K562 (cell line): ENCODE data around the gene MYO7A. TPM values are rescaled to one million over a fixed set of nuclear protein-coding genes. Genes with fewer than 3 reads are reported as not detected.

Source experiments
- CHD7 ChIP-seq: fragments of 200-600 bp; sonication (generic); IDR thresholded peaks from one replicate; pipeline ENCODE4 v1.6.1; 2012; ENCODE audit warnings: mild to moderate bottlenecking, low read depth, low read length, inconsistent platforms
- ESRRA ChIP-seq: fragments of 450-650 bp; IDR thresholded peaks from 2 replicates; pipeline ENCODE4 v1.6.1; 2014; ENCODE audit warnings: low read depth, mild to moderate bottlenecking, moderate library complexity, borderline replicate concordance
- HDAC2 ChIP-seq: fragments of 450-650 bp; IDR thresholded peaks from 2 replicates; pipeline ENCODE4 v1.6.1; 2016; ENCODE audit warnings: mild to moderate bottlenecking
- MTF1 ChIP-seq: fragments of 250-450 bp; sonication (Bioruptor Pico); IDR thresholded peaks from 2 replicates; pipeline ENCODE4 v1.9.0; 2021; ENCODE audit warnings: moderate library complexity, mild to moderate bottlenecking, inconsistent platforms, borderline replicate concordance
- PYGO2 ChIP-seq: fragments of 450-650 bp; IDR thresholded peaks from 2 replicates; pipeline ENCODE4 v1.6.1; 2016; ENCODE audit warnings: mild to moderate bottlenecking, missing genetic modification characterization, moderate library complexity, missing compliant biosample characterization
- SNAPC5 ChIP-seq: fragments of 250-450 bp; sonication (Bioruptor Pico); IDR thresholded peaks from 2 replicates; pipeline ENCODE4 v1.8.0; 2021; ENCODE audit warnings: moderate library complexity, mild to moderate bottlenecking, inconsistent platforms
- XRCC4 ChIP-seq: IDR thresholded peaks from one replicate; pipeline ENCODE4 v1.6.1; 2011; ENCODE audit not compliant: insufficient read depth, insufficient read length; ENCODE audit errors: extremely low read depth
- YY1 ChIP-seq, 3 experiments: IDR thresholded peaks; 2 replicates each; pipeline ENCODE4 v1.6.1; 2011; ENCODE audit warnings: low read length in 2 of 3, mild to moderate bottlenecking in 2 of 3, moderate library complexity in 2 of 3, borderline replicate concordance in 1 of 3, control low read depth in 1 of 3, low read depth in 1 of 3; ENCODE audit not compliant: insufficient read depth in 3 of 3, insufficient replicate concordance in 2 of 3, control insufficient read depth in 1 of 3, insufficient read length in 1 of 3; ENCODE audit errors: extremely low read depth in 1 of 3
- ZNF263 ChIP-seq: sonication (generic); formaldehyde crosslinking; IDR thresholded peaks from 2 replicates; pipeline ENCODE4 v1.8.0; 2022; ENCODE audit warnings: mild to moderate bottlenecking, missing genetic modification reagents, borderline replicate concordance
- ZNF3 ChIP-seq: fragments of 250-450 bp; sonication (Bioruptor Pico); IDR thresholded peaks from 2 replicates; pipeline ENCODE4 v1.5.0; 2021; ENCODE audit warnings: mild to moderate bottlenecking, moderate library complexity
- polyA plus RNA-seq, 8 experiments: library from polyadenylated mRNA; depleted of rRNA in 4 of 8; stranded (reverse) in 5 of 8; unstranded in 3 of 8; fragments of >200 nt; fragmentation: Nextera tagmentation in 2 of 8; fragmentation: Illumina TruSeq in 1 of 8; extraction: Ambion mirVana in 2 of 8; extraction: Trizol in 1 of 8; gene quantifications; 2 replicates each; pipeline versions ENCODE4 v1.2.1 to v1.2.3, GENCODE V29; 2011 to 2014; ENCODE audit warnings: inconsistent platforms in 1 of 8, missing spikeins in 1 of 8
- total RNA-seq, 7 experiments: library from RNA; depleted of rRNA in 6 of 7; stranded (reverse); fragments of >200 nt in 6 of 7; fragmentation: Illumina TruSeq in 2 of 7; extraction: Trizol in 2 of 7; gene quantifications; 2 replicates each; pipeline versions ENCODE4 v1.2.1 to v1.2.3, GENCODE V29; 2011 to 2021; ENCODE audit warnings: low replicate concordance in 1 of 7

Gene MYO7A
- total and polyA plus RNA-seq, 9 of the 15 experiments (the other 6 are each of a cell fraction or from before 2014, with no cell fraction given), result 0.01 to 0.11 (median 0.07) TPM; not detected in 1

- TF ChIP-seq CHD7 (no peak), YY1 (IDR thresholded peaks at IDR 0.05; ENCODE audit: borderline replicate concordance in 1 of 3, control insufficient read depth in 1 of 3, extremely low read depth in 1 of 3, insufficient read depth in 3 of 3, insufficient read length in 1 of 3, insufficient replicate concordance in 2 of 3, low read depth in 1 of 3, low read length in 2 of 3) (no peak), PYGO2 (tag) (no peak), SNAPC5 (CRISPR knock-in tag) (no peak), MTF1 (no peak), ZNF3 (no peak), HDAC2 (no peak), ESRRA (no peak), XRCC4 (no peak), ZNF263 (CRISPR knock-in tag) (no peak)
Observed at GRCh38 chr11:77262803-77263202, 134.8 kb downstream of the MYO7A start (continued).
